ENCODE data around the gene ZNF277.

- TF ChIP-seq, protein P1, sequence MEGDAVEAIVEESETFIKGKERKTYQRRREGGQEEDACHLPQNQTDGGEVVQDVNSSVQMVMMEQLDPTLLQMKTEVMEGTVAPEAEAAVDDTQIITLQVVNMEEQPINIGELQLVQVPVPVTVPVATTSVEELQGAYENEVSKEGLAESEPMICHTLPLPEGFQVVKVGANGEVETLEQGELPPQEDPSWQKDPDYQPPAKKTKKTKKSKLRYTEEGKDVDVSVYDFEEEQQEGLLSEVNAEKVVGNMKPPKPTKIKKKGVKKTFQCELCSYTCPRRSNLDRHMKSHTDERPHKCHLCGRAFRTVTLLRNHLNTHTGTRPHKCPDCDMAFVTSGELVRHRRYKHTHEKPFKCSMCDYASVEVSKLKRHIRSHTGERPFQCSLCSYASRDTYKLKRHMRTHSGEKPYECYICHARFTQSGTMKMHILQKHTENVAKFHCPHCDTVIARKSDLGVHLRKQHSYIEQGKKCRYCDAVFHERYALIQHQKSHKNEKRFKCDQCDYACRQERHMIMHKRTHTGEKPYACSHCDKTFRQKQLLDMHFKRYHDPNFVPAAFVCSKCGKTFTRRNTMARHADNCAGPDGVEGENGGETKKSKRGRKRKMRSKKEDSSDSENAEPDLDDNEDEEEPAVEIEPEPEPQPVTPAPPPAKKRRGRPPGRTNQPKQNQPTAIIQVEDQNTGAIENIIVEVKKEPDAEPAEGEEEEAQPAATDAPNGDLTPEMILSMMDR (IDR thresholded peaks at IDR 0.05 in 2 of 3, conservative IDR thresholded peaks at IDR 0.05 in 1 of 3; ENCODE audit: borderline replicate concordance in 1 of 3, insufficient read depth in 1 of 3, low read depth in 2 of 3, low read length in 2 of 3), result no peak
- TF ChIP-seq CBX3 (IDR thresholded peaks at IDR 0.05; ENCODE audit: low read depth) (no peak), POLR2A (IDR thresholded peaks at IDR 0.05; ENCODE audit: borderline replicate concordance, extremely low read depth, insufficient read depth, insufficient read length) (no peak), ZFX (IDR thresholded peaks at IDR 0.05) (no peak), POLR2AphosphoS5 (IDR thresholded peaks at IDR 0.05; ENCODE audit: low read depth, low read length) (no peak), MAX (IDR thresholded peaks at IDR 0.05) (no peak), EZH2phosphoT487 (IDR thresholded peaks at IDR 0.05; ENCODE audit: borderline replicate concordance) (no peak), FOSL1 (IDR thresholded peaks at IDR 0.05; ENCODE audit: low read depth) (no peak)
These were observed 102.5 kb downstream of the ZNF277 start for GRCh38 chr7:112308974-112309373.

Measured in HCT116 (cell line).